Fibroblast of villous mesenchyme (primary cell): ENCODE results near the gene CABP2. TPM values are rescaled to one million over a fixed set of nuclear protein-coding genes. Genes with fewer than 3 reads are reported as not detected.
A peak's percentile ranks its signal among the peaks of the same experiment; 100 is the strongest.

Experiments used
- DNase-seq: peaks from one replicate; pipeline ENCODE4 v3.0.0-alpha.2; 2010; ENCODE audit warnings: low read depth
- H3K4me3 ChIP-seq: 2 replicates; pipeline ENCODE4 v1.5.1; 2011; ENCODE audit warnings: low read depth, mild to moderate bottlenecking, low read length
- CTCF ChIP-seq: IDR thresholded peaks from 2 replicates; pipeline ENCODE4 v1.5.1; 2012; ENCODE audit warnings: low read depth, mild to moderate bottlenecking, low read length; ENCODE audit not compliant: insufficient read depth
- total RNA-seq: library from RNA; depleted of rRNA; stranded (reverse); fragments of >200 nt; gene quantifications from 2 replicates; pipeline ENCODE4 v1.2.3, GENCODE V29; 2012

Gene CABP2
- total RNA-seq, 1 donor, result not detected

- DNase-seq, result peak; percentile 31
- no peak for TF ChIP-seq CTCF
- H3K4me3 ChIP-seq, result peak overlapping the region; percentile 81
Measured at GRCh38 chr11:67504005-67504949, 19.0 kb downstream of the CABP2 start.

- H3K4me3 ChIP-seq, result peak overlapping the region; percentile 81
- TF ChIP-seq CTCF, result no peak
- DNase-seq, result no peak
Measured at GRCh38 chr11:67503119-67504004, 19.9 kb downstream of the CABP2 start.

- H3K4me3 ChIP-seq, result no peak overlapping the region
- no peak for TF ChIP-seq CTCF
- DNase-seq, result no peak
Measured at GRCh38 chr11:67502328-67502979, 20.8 kb downstream of the CABP2 start.

GRCh38 chr11:67501854-67502253, 21.4 kb downstream of the CABP2 start:
- TF ChIP-seq CTCF, result no peak
- no peak overlapping the region for H3K4me3 ChIP-seq
- no peak for DNase-seq

- DNase-seq, result peak; percentile 9
- no peak for TF ChIP-seq CTCF
- H3K4me3 ChIP-seq, result no peak overlapping the region
Measured at GRCh38 chr11:67500831-67501715, 22.2 kb downstream of the CABP2 start.

GRCh38 chr11:67500484-67500821, 22.8 kb downstream of the CABP2 start:
- TF ChIP-seq CTCF, result no peak
- no peak overlapping the region for H3K4me3 ChIP-seq
- DNase-seq, result no peak
